Fibroblast of pulmonary artery (primary cell): ENCODE measurements around the gene PRDM15.

ENCODE experiments used
- DNase-seq: peaks from one replicate; pipeline ENCODE4 v3.0.0-alpha.2; 2010; ENCODE audit warnings: low read depth
- H3K4me3 ChIP-seq: replicated peaks from 2 replicates; pipeline ENCODE4 v1.5.1; 2011; ENCODE audit warnings: low read depth, mild to moderate bottlenecking, control low read depth, low read length, moderate library complexity
- CTCF ChIP-seq: IDR thresholded peaks from 2 replicates; pipeline ENCODE4 v1.5.1; 2011; ENCODE audit warnings: mild to moderate bottlenecking, control low read depth, low read length, inconsistent platforms; ENCODE audit errors: missing control alignments

PRDM15 gene

GRCh38 chr21:41924368-41924754, 45.2 kb upstream of the PRDM15 start:
- no peak overlapping the region for H3K4me3 ChIP-seq
- no peak for TF ChIP-seq CTCF
- peak; percentile 14 for DNase-seq

DNA sequence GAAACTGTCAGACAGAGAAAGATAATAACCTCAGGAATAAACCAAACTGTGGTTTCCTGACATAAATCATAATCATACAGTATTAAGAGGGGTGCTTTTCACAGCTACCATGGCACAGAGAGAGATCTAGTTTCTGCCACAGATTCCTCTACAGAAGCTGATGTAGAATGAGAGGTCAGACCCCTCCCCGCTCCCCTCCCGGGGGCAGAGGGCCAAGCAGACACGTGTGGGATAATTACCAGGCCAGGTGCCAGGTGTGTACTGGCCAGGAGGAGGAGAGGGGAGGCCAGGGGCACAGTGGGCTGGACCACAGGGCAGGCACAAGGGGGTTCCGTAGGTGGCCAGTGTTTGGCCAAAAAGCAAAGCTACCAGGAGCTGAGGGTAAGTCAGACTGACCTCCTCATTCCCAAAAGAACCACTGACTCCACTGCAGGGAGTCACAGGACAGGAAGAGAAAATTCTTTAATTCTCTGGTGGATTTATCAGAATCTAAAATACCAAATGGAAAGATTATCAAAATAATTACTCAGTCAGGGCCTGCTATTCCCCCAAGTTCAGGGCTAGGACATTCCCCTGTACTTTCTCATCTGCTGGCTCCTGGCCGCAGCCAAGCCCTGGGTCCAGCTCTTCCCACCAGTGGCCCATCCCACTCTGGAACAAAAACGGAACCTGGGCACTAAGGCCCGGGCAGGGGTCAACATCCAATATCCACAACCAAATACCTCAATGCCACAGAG, 44.7 kb upstream of the PRDM15 start:
- no peak overlapping the region for H3K4me3 ChIP-seq
- DNase-seq = peak; percentile 37
- no peak for TF ChIP-seq CTCF

GRCh38 chr21:41923186-41923585, 44.0 kb upstream of the PRDM15 start:
- DNase-seq = no peak
- TF ChIP-seq CTCF = no peak
- no peak overlapping the region for H3K4me3 ChIP-seq

DNA sequence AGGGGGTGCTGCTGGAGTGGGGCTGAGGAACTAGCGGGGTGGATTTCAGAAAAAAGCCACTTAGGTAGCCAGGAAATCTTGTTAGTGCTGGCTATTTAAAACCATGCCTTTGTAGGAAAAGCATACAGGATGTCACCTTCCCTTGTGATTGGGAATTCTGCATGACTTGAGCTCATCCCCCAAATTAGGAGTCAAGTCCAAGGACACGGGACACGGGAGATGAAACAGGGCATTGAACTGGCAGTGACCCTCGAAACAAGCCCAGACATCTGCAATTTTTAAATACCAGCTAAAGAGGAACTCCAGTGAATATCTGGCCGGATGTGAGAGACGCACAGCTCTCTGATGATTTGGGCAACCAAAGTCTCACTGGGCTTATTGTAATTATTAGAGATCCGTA, 41.9 kb upstream of the PRDM15 start:
- H3K4me3 ChIP-seq = no peak overlapping the region
- no peak for DNase-seq
- no peak for TF ChIP-seq CTCF

- H3K4me3 ChIP-seq = no peak overlapping the region
- no peak for TF ChIP-seq CTCF
- no peak for DNase-seq
Measured at GRCh38 chr21:41920476-41920875, 41.3 kb upstream of the PRDM15 start.

DNA sequence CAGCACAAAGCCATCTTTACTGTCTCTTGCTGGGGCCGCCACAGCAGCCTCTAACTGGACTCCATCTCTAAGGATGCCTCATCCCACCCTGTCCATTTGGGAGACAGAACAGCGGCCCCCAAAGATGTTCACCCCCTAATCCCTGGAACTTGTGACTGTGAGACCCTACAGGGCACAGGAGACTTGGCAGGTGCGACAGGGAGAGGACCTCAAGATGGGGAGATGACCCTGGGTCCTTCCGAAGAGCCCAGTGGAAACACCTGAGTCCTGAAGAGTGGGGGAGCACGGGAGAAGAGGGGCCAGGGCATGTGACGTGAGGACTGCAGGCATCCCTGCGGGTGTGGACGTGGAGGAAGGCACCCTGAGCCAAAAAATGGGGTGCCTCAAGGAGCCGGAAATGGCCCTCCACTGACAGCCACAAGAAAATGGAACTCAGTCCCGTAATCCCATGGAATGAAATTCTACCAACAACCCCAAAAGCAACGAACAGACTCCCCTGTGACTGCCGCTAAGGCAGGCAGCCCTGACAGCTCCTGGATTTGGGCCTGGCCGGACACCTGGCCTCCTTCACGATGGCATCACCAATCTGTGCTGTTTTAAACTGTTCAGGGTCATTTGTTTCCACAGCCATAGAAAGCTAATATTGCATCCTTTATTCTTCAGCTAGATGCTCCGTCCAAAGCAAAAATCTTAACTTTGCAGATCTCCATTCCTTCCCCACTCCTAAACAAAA, 40.7 kb upstream of the PRDM15 start:
- no peak for TF ChIP-seq CTCF
- DNase-seq = no peak
- H3K4me3 ChIP-seq = no peak overlapping the region
